NCI-H2196 treated with DMSO at 0.1 percent for 48 hours (cell line): Measurements from ENCODE around the gene CYYR1.

Experiments
- DNase-seq: peaks from one replicate; lab custom pipeline; 2025; ENCODE audit not compliant: unreplicated experiment; lab: John Stamatoyannopoulos, UW

CYYR1 gene

GRCh38 chr21:26572702-26573381 is at the start of gene CYYR1:
CYYR1 (minus strand) TSS chr21:26573286; CDS start chr21:26572940, 346 bp downstream.
- no peak for DNase-seq

GRCh38 chr21:26617176-26617575 is 44.1 kb upstream of the CYYR1 start:
- DNase-seq, result no peak

GRCh38 chr21:26614251-26614650 is 41.2 kb upstream of the CYYR1 start:
- DNase-seq, result no peak

GRCh38 chr21:26599261-26599660 is 26.2 kb upstream of the CYYR1 start:
- no peak for DNase-seq

- DNase-seq, result no peak
Observed at GRCh38 chr21:26597981-26598380, 24.9 kb upstream of the CYYR1 start.

GRCh38 chr21:26597031-26597430 is 23.9 kb upstream of the CYYR1 start:
- no peak for DNase-seq

- DNase-seq, result no peak
Observed at GRCh38 chr21:26595971-26596370, 22.9 kb upstream of the CYYR1 start.

GRCh38 chr21:26593800-26594199 is 20.7 kb upstream of the CYYR1 start:
- no peak for DNase-seq

- DNase-seq, result no peak
Observed at GRCh38 chr21:26591543-26591942, 18.5 kb upstream of the CYYR1 start.

GRCh38 chr21:26588446-26588845 is 15.4 kb upstream of the CYYR1 start:
- DNase-seq, result no peak

- no peak for DNase-seq
Observed at GRCh38 chr21:26587736-26588201, 14.7 kb upstream of the CYYR1 start.

GRCh38 chr21:26583769-26584168 is 10.7 kb upstream of the CYYR1 start:
- no peak for DNase-seq

GRCh38 chr21:26581818-26582217 is 8.7 kb upstream of the CYYR1 start:
- no peak for DNase-seq

GRCh38 chr21:26572076-26572701 is 897 bp downstream of the CYYR1 start:
- DNase-seq, result no peak

GRCh38 chr21:26570203-26570602 is 2.9 kb downstream of the CYYR1 start:
- no peak for DNase-seq

- no peak for DNase-seq
Observed at GRCh38 chr21:26565546-26565945, 7.5 kb downstream of the CYYR1 start.

GRCh38 chr21:26565111-26565510 is 8.0 kb downstream of the CYYR1 start:
- no peak for DNase-seq

GRCh38 chr21:26563856-26564503 is 9.1 kb downstream of the CYYR1 start:
- DNase-seq, result no peak

GRCh38 chr21:26560612-26561011 is 12.5 kb downstream of the CYYR1 start:
- DNase-seq, result no peak

- DNase-seq, result no peak
Observed at GRCh38 chr21:26559099-26559498, 14.0 kb downstream of the CYYR1 start.

GRCh38 chr21:26557106-26557505 is 16.0 kb downstream of the CYYR1 start:
- DNase-seq, result no peak

GRCh38 chr21:26555540-26556146 is 17.4 kb downstream of the CYYR1 start:
- DNase-seq, result no peak
